Epidermal melanocyte (primary cell): ENCODE data around the gene DPPA2.

ENCODE experiments used
- DNase-seq: peaks from one replicate; pipeline ENCODE4 v3.0.0; 2011; ENCODE audit warnings: low spot score; ENCODE audit not compliant: insufficient read length

DPPA2 gene

GRCh38 chr3:109325657-109326056 lies 9.3 kb upstream of the DPPA2 start:
- DNase-seq = no peak

- no peak for DNase-seq
Measured at GRCh38 chr3:109325109-109325508, 8.8 kb upstream of the DPPA2 start.

DNA sequence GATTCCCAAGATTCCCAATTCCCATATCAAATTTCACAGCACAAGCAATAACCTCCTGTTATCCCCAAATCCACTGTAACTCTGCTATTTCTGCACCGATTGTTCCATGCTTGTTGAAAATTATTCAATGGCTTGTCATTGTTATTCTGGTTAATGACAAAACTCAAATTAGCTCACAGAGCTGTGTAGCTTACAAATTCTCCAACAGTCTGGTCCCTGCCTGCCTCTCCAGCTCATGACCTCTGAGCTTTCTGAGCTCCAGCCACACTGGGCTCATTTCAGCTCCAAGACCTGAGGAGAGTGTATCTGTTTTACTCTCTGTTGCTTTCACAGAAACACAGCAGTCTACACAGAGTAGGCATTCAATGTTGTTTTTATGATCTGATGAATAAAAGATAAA lies 3.3 kb downstream of the DPPA2 start:
- no peak for DNase-seq

GRCh38 chr3:109297496-109297895 lies 18.8 kb downstream of the DPPA2 start:
- no peak for DNase-seq

GRCh38 chr3:109284071-109284470 lies 32.2 kb downstream of the DPPA2 start:
- DNase-seq = no peak

DNA sequence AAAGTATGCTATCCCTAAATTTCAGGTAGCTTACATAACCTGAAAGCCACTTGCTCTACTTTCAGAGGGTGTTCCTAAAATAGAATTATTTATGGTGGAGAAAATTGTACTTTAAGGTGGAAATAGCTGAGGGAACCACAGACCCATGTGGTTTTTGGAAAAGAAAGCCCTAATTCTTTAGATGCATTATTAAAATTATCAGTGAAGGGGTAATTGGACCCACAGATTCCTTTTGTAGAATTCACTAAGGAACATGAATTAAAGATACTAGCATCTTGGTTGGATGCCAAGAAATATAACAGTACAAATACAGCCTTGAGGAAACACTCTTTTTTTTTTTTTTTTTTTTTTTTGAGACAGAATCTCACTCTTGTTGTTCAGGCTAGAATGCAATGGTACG lies 37.8 kb downstream of the DPPA2 start:
- DNase-seq = no peak

- no peak for DNase-seq
Measured at GRCh38 chr3:109278141-109278540, 38.2 kb downstream of the DPPA2 start.

DNA sequence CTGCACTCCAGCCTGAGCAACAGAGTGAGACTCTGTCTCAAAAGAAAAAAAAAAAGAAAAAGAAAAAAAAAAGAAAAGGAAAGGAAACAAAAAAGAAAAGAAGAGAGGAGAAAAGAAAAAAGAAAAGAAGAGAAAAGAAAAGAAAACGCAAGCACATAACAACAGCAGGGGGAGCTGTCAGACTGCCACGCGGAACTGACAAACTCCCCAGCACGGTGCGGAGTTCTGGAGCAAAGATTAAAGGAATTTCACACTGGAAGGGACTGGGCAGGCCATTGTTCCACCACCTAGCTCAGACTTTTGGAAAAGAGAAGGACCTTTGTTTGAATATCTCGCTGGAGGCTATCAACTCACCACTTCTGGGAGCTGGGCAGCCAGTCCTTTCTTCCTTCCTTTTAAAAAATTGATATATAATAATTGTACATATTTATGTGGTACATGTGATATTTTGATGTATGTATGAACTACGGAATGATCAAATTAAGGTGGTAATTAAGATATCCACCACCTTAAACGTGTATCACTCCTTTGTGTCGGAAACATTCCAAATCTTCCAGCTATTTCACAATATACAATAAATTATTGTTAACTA lies 40.5 kb downstream of the DPPA2 start:
- DNase-seq = peak; percentile 46

GRCh38 chr3:109270779-109271178 lies 45.5 kb downstream of the DPPA2 start:
- DNase-seq = no peak

- DNase-seq = no peak
Measured at GRCh38 chr3:109269577-109270275, 46.6 kb downstream of the DPPA2 start.

- DNase-seq = no peak
Measured at GRCh38 chr3:109268181-109268580, 48.1 kb downstream of the DPPA2 start.

- DNase-seq = no peak
Measured at GRCh38 chr3:109265295-109265694, 51.0 kb downstream of the DPPA2 start.

GRCh38 chr3:109257269-109257668 lies 59.0 kb downstream of the DPPA2 start:
- DNase-seq = peak; percentile 48

- no peak for DNase-seq
Measured at GRCh38 chr3:109254770-109255169, 61.5 kb downstream of the DPPA2 start.

DNA sequence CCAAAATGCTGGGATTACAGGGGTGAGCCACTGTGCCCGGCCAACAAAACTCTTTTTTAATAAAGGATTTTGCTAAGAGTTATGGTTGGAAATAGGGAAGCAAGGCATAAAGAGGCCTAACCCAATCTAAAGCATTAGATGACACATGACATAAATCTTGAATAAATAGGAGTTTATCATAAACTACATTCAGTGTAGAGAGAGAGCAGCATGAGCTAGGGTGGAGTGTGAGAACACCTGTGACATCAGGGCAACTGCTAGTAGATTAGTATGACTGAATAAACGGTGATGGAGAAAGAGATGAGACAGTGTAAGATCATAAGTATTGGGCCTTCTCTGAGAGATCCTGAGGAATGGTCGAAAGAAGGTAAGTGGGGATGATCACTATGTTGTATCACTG lies 63.7 kb downstream of the DPPA2 start:
- no peak for DNase-seq
